Activated gamma-delta T cell (primary cell): Measurements from ENCODE around the gene ZNF808.
A peak's percentile ranks its signal among the peaks of the same experiment; 100 is the strongest.
"Not testable (repeated sequence)": the region's sequence is repeated elsewhere in the genome, so short reads cannot be mapped to it uniquely, and the experiment has no call there.

Experiments
- DNase-seq: peaks from one replicate; lab custom pipeline; 2025; lab: John Stamatoyannopoulos, UW

The ZNF808 gene

GRCh38 chr19:52535771-52536447 lies 8.4 kb downstream of the ZNF808 start:
- DNase-seq, result peak; percentile 76

GRCh38 chr19:52536448-52536800 lies 9.0 kb downstream of the ZNF808 start:
- DNase-seq, result peak; percentile 32

- not testable (repeated sequence) for DNase-seq
These were observed 11.3 kb downstream of the ZNF808 start for GRCh38 chr19:52538815-52539214.

GRCh38 chr19:52541176-52541575 lies 13.7 kb downstream of the ZNF808 start:
- not testable (repeated sequence) for DNase-seq

- DNase-seq, result no peak
These were observed 14.1 kb downstream of the ZNF808 start for GRCh38 chr19:52541608-52542007.

- DNase-seq, result not testable (repeated sequence)
These were observed 15.1 kb downstream of the ZNF808 start for GRCh38 chr19:52542541-52542940.

GRCh38 chr19:52542984-52543664 lies 15.7 kb downstream of the ZNF808 start:
- no peak for DNase-seq

GRCh38 chr19:52554216-52554971 lies 26.9 kb downstream of the ZNF808 start:
- DNase-seq, result no peak

- no peak for DNase-seq
These were observed 29.9 kb downstream of the ZNF808 start for GRCh38 chr19:52557231-52557995.

- DNase-seq, result not testable (repeated sequence)
These were observed 31.4 kb downstream of the ZNF808 start for GRCh38 chr19:52558732-52559445.

GRCh38 chr19:52561611-52562010 lies 34.1 kb downstream of the ZNF808 start:
- DNase-seq, result not testable (repeated sequence)

GRCh38 chr19:52566121-52566520 lies 38.7 kb downstream of the ZNF808 start:
- DNase-seq, result no peak

GRCh38 chr19:52566588-52566987 lies 39.1 kb downstream of the ZNF808 start:
- no peak for DNase-seq

GRCh38 chr19:52567921-52568320 lies 40.5 kb downstream of the ZNF808 start:
- no peak for DNase-seq

- not testable (repeated sequence) for DNase-seq
These were observed 42.2 kb downstream of the ZNF808 start for GRCh38 chr19:52569638-52569999.

GRCh38 chr19:52570000-52570861 lies 42.8 kb downstream of the ZNF808 start, which contains the start of gene ZNF701:
Gene ZNF701, plus strand, starts transcription at chr19:52570287. Its CDS starts 3,861 bp downstream, at chr19:52574148.
- peak; percentile 84 for DNase-seq

GRCh38 chr19:52584736-52585440 lies 57.4 kb downstream of the ZNF808 start:
- no peak for DNase-seq

GRCh38 chr19:52585604-52586003 lies 58.1 kb downstream of the ZNF808 start:
- no peak for DNase-seq

- no peak for DNase-seq
These were observed 63.3 kb downstream of the ZNF808 start for GRCh38 chr19:52590728-52591127.

- no peak for DNase-seq
These were observed 64.8 kb downstream of the ZNF808 start for GRCh38 chr19:52592301-52592700.
